Measurements from ENCODE around the gene SH3BP4.

GRCh38 chr2:235083822-235084221 lies 132.0 kb downstream of the SH3BP4 start:
- TF ChIP-seq, protein P1, sequence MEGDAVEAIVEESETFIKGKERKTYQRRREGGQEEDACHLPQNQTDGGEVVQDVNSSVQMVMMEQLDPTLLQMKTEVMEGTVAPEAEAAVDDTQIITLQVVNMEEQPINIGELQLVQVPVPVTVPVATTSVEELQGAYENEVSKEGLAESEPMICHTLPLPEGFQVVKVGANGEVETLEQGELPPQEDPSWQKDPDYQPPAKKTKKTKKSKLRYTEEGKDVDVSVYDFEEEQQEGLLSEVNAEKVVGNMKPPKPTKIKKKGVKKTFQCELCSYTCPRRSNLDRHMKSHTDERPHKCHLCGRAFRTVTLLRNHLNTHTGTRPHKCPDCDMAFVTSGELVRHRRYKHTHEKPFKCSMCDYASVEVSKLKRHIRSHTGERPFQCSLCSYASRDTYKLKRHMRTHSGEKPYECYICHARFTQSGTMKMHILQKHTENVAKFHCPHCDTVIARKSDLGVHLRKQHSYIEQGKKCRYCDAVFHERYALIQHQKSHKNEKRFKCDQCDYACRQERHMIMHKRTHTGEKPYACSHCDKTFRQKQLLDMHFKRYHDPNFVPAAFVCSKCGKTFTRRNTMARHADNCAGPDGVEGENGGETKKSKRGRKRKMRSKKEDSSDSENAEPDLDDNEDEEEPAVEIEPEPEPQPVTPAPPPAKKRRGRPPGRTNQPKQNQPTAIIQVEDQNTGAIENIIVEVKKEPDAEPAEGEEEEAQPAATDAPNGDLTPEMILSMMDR (IDR thresholded peaks at IDR 0.05; ENCODE audit: insufficient read depth, low read length, poor library complexity, severe bottlenecking) = no peak
- TF ChIP-seq EZH2phosphoT487 (conservative IDR thresholded peaks at IDR 0.05; ENCODE audit: low read length) = no peak

Measured in SU-DHL-6 (cell line).